Endothelial cell of umbilical vein (primary cell): ENCODE data around the gene SPATS2L. TPM values are rescaled to one million over a fixed set of nuclear protein-coding genes. Genes with fewer than 3 reads are reported as not detected.

Source experiments
- BruUV-seq: library from RNA; stranded (reverse); fragments of 400-500 nt; replicated peaks from 2 replicates; lab custom pipeline; 2021; lab: Mats Ljungman, UMichigan
- CTCF ChIA-PET: fragments of 300-600, 350-600 bp; sonication (Branson Sonifier 250); formaldehyde crosslinking; loops from one replicate; lab custom pipeline; 2021; ENCODE audit warnings: antibody characterized with exemption, inconsistent platforms; lab: Charles Lee
- POLR2A ChIA-PET: fragments of 300-600, 350-600 bp; sonication (Branson Sonifier 250); formaldehyde crosslinking; loops from one replicate; lab custom pipeline; 2021; ENCODE audit warnings: antibody characterized with exemption, inconsistent platforms; lab: Charles Lee
- DNase-seq: peaks from one replicate; pipeline ENCODE4 v3.0.0-alpha.2; 2011; ENCODE audit warnings: low read depth, low spot score
- FAIRE-seq: peaks from 2 replicates; lab custom pipeline; 2011; peaks lifted over from hg19 to GRCh38; lab: Jason Lieb, UNC
- H2AFZ ChIP-seq: 2 replicates; pipeline ENCODE4 v1.6.0; 2012; ENCODE audit warnings: low read depth, low read length, control low read depth, inconsistent platforms
- H3K27ac ChIP-seq: 2 replicates; pipeline ENCODE4 v1.5.1; 2011; ENCODE audit warnings: low read depth, mild to moderate bottlenecking, control low read depth, low read length, moderate library complexity; ENCODE audit not compliant: insufficient read depth
- H3K27me3 ChIP-seq, 2 experiments: 2 replicates each; pipeline versions ENCODE4 v1.6.0 to v1.6.1; 2011; ENCODE audit warnings: low read length in 2 of 2, mixed read lengths in 1 of 2; ENCODE audit not compliant: control insufficient read depth in 2 of 2, insufficient read depth in 2 of 2
- H3K36me3 ChIP-seq, 2 experiments: 2 replicates in 1 of 2; 3 replicates in 1 of 2; pipeline ENCODE4 v1.5.1; 2011; ENCODE audit warnings: low read length in 2 of 2, mild to moderate bottlenecking in 1 of 2, moderate library complexity in 1 of 2; ENCODE audit not compliant: control insufficient read depth in 2 of 2, insufficient read depth in 2 of 2; ENCODE audit errors: extremely low read depth in 1 of 2
- H3K4me1 ChIP-seq: 3 replicates; pipeline ENCODE4 v1.5.1; 2011; ENCODE audit warnings: mild to moderate bottlenecking, low read length; ENCODE audit not compliant: control insufficient read depth, insufficient read depth; ENCODE audit errors: extremely low read depth
- H3K4me2 ChIP-seq: 2 replicates; pipeline ENCODE4 v1.6.1; 2011; ENCODE audit warnings: low read length, control low read depth, mixed read lengths; ENCODE audit not compliant: insufficient read depth
- H3K4me3 ChIP-seq, 3 experiments: fragments of 200-600 bp in 1 of 3; sonication (generic), shearing (Covaris generic) in 1 of 3; replicated peaks in 1 of 3; 2 replicates each; pipeline ENCODE4 v1.5.1; 2011 to 2016; ENCODE audit warnings: control low read depth in 3 of 3, low read length in 3 of 3, mild to moderate bottlenecking in 2 of 3, inconsistent platforms in 1 of 3, low read depth in 1 of 3, moderate library complexity in 1 of 3; ENCODE audit not compliant: insufficient read depth in 1 of 3
- H3K79me2 ChIP-seq: 2 replicates; pipeline ENCODE4 v1.6.0; 2012; ENCODE audit warnings: low read length, inconsistent platforms; ENCODE audit not compliant: control insufficient read depth, insufficient read depth
- H3K9ac ChIP-seq: replicated peaks from 2 replicates; pipeline ENCODE3; 2011; ENCODE audit warnings: low read length, control low read depth; ENCODE audit not compliant: insufficient read depth; ENCODE audit errors: extremely low read depth
- H3K9me1 ChIP-seq: replicated peaks from 3 replicates; pipeline ENCODE4 v1.6.0; 2011; ENCODE audit warnings: mild to moderate bottlenecking, low read length; ENCODE audit not compliant: control insufficient read depth, insufficient read depth; ENCODE audit errors: extremely low read depth
- H3K9me3 ChIP-seq: replicated peaks from 2 replicates; pipeline ENCODE4 v1.5.1; 2012; ENCODE audit warnings: low read length, inconsistent platforms; ENCODE audit not compliant: control insufficient read depth, insufficient read depth
- H4K20me1 ChIP-seq: replicated peaks from 2 replicates; pipeline ENCODE3; 2011; ENCODE audit warnings: mild to moderate bottlenecking, low read length; ENCODE audit not compliant: control insufficient read depth, insufficient read depth; ENCODE audit errors: extremely low read depth
- EZH2 ChIP-seq: IDR thresholded peaks from 2 replicates; pipeline ENCODE4 v1.6.1; 2012; ENCODE audit warnings: borderline replicate concordance, low read depth, mild to moderate bottlenecking, moderate library complexity, low read length, inconsistent platforms; ENCODE audit not compliant: severe bottlenecking
- FOS ChIP-seq: IDR thresholded peaks from 2 replicates; pipeline ENCODE4 v1.6.1; 2011; ENCODE audit warnings: mild to moderate bottlenecking, low read length, moderate library complexity, borderline replicate concordance; ENCODE audit not compliant: insufficient read depth
- GATA2 ChIP-seq: IDR thresholded peaks from 2 replicates; pipeline ENCODE4 v1.7.0; 2011; ENCODE audit warnings: low read depth, mild to moderate bottlenecking, moderate library complexity, mixed read lengths, low read length; ENCODE audit not compliant: insufficient read length, insufficient read depth
- JUN ChIP-seq: IDR thresholded peaks from 2 replicates; pipeline ENCODE4 v1.6.1; 2011; ENCODE audit warnings: borderline replicate concordance, low read depth; ENCODE audit not compliant: insufficient read length, insufficient read depth
- POLR2AphosphoS5 ChIP-seq: IDR thresholded peaks from 2 replicates; pipeline ENCODE4 v1.6.1; 2012; ENCODE audit warnings: low read depth, mild to moderate bottlenecking, control low read depth, low read length, moderate library complexity; ENCODE audit not compliant: insufficient read depth
- dilution Hi-C: fragments of 300-500 bp; cut with MboI; formaldehyde crosslinking; loops from one replicate; pipeline ENCODE4 v1.15.0; 2019; ENCODE audit warnings: low sequenced_read_pairs; ENCODE audit not compliant: extremely low pct_ligation_motif_present
- intact Hi-C: fragments of 100-400 bp; cut with micrococcal nuclease; formaldehyde crosslinking; loops from one replicate; pipeline ENCODE4 v1.10.0; 2022
- polyA plus RNA-seq, 4 experiments: library from polyadenylated mRNA; depleted of rRNA in 3 of 4; stranded (reverse) in 3 of 4; unstranded in 1 of 4; fragments of >200 nt; gene quantifications; 2 replicates each; pipeline versions ENCODE4 v1.2.1 to v1.2.3, GENCODE V29; 2011 to 2012; ENCODE audit warnings: missing spikeins in 1 of 4
- total RNA-seq: library from RNA; stranded (reverse); gene quantifications from 2 replicates; pipeline ENCODE4 v1.2.3, GENCODE V29; 2021
- TF ChIP-seq, protein P1 (sequence below), 2 donors: IDR thresholded peaks; 1 replicate in 1 of 2; 2 replicates in 1 of 2; pipeline ENCODE4 v1.5.1; 2011; ENCODE audit warnings: low read length in 2 of 2, mild to moderate bottlenecking in 2 of 2, moderate library complexity in 2 of 2, control low read depth in 1 of 2, inconsistent platforms in 1 of 2, low read depth in 1 of 2; ENCODE audit not compliant: insufficient read depth in 1 of 2; ENCODE audit errors: extremely low read depth in 1 of 2

The SPATS2L gene
- total and polyA plus RNA-seq, 2 donors (not counting 3 experiments of a cell fraction or from before 2014, with no cell fraction given), result 29.1 to 72.9 TPM

DNA sequence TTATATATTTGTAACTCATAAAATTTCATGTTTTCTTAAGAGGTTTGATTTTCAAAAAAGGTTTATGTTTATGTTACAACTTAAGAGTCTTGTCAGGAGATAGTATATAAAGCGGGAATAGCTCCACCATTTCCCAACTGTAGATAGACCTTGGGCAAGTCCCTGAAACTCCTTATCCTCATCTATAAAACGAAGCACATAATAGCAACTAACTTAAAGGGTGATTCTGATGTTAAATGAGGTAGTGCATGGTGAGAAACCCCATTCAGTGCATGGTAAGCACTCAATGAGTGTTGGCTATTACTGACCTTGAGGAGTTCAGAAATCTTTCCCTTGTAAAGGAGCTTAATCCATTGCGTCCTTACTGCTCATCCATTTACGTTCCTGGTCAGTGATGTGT is 169.3 kb downstream of the SPATS2L start:
- Histone ChIP-seq H4K20me1 (no peaks in the 10 kb centered on the region), H3K4me3 (no peak overlapping the region), H3K9ac (no peak overlapping the region), H3K79me2 (no peaks in the 10 kb centered on the region), H3K9me1 (no peaks in the 10 kb centered on the region), H3K27ac (no peak overlapping the region), H3K9me3 (no peaks in the 10 kb centered on the region), H3K36me3 (peaks cover 7 to 8% of the 10 kb centered on the region in 2 experiments), H2AFZ (no peak overlapping the region), H3K27me3 (no peaks in the 10 kb centered on the region), H3K4me1 (no peaks in the 10 kb centered on the region), H3K4me2 (no peak overlapping the region)
- ChIA-PET POLR2A (no interaction called here), CTCF (interaction anchor here (0.8 to 2.3 kb wide), 3 partner anchors 490 to 502 kb away, joined by 3 to 6 read pairs (median 5); no protein-coding TSS in a partner anchor)
- no TSS peak for BruUV-seq
- dilution Hi-C loops (no loop called here), intact Hi-C loops (no loop called here)
- no peak for TF ChIP-seq EZH2
- TF ChIP-seq, protein P1, sequence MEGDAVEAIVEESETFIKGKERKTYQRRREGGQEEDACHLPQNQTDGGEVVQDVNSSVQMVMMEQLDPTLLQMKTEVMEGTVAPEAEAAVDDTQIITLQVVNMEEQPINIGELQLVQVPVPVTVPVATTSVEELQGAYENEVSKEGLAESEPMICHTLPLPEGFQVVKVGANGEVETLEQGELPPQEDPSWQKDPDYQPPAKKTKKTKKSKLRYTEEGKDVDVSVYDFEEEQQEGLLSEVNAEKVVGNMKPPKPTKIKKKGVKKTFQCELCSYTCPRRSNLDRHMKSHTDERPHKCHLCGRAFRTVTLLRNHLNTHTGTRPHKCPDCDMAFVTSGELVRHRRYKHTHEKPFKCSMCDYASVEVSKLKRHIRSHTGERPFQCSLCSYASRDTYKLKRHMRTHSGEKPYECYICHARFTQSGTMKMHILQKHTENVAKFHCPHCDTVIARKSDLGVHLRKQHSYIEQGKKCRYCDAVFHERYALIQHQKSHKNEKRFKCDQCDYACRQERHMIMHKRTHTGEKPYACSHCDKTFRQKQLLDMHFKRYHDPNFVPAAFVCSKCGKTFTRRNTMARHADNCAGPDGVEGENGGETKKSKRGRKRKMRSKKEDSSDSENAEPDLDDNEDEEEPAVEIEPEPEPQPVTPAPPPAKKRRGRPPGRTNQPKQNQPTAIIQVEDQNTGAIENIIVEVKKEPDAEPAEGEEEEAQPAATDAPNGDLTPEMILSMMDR (IDR thresholded peaks at IDR 0.05; ENCODE audit: extremely low read depth in 1 of 2, insufficient read depth in 1 of 2, low read depth in 1 of 2, low read length in 2 of 2), result no peak
- TF ChIP-seq FOS, result no peak
- no peak for TF ChIP-seq JUN
- TF ChIP-seq GATA2, result no peak
- no peak for TF ChIP-seq POLR2AphosphoS5
- peak; percentile 21 for FAIRE-seq
- no peak for DNase-seq
